Stimulated activated CD8-positive, alpha-beta memory T cell treated with anti-CD3 and anti-CD28 coated beads, Interleukin-12 subunit alpha, Interleukin-12 subunit beta, amount 100 ng/mL, for 24 hours (primary cell): ENCODE data around the gene GK.
"Not testable (repeated sequence)": the region's sequence is repeated elsewhere in the genome, so short reads cannot be mapped to it uniquely, and the experiment has no call there.

ENCODE experiments used
- DNase-seq: peaks from one replicate; pipeline ENCODE4 v3.0.0-alpha.2; 2020; ENCODE audit errors: extremely low read depth

The GK gene

GRCh38 chrX:30654386-30654785, 1.2 kb downstream of the GK start:
- DNase-seq, result not testable (repeated sequence)

GRCh38 chrX:30654989-30655607, 1.9 kb downstream of the GK start:
- no peak for DNase-seq

GRCh38 chrX:30655991-30656390, 2.8 kb downstream of the GK start:
- DNase-seq, result no peak

DNA sequence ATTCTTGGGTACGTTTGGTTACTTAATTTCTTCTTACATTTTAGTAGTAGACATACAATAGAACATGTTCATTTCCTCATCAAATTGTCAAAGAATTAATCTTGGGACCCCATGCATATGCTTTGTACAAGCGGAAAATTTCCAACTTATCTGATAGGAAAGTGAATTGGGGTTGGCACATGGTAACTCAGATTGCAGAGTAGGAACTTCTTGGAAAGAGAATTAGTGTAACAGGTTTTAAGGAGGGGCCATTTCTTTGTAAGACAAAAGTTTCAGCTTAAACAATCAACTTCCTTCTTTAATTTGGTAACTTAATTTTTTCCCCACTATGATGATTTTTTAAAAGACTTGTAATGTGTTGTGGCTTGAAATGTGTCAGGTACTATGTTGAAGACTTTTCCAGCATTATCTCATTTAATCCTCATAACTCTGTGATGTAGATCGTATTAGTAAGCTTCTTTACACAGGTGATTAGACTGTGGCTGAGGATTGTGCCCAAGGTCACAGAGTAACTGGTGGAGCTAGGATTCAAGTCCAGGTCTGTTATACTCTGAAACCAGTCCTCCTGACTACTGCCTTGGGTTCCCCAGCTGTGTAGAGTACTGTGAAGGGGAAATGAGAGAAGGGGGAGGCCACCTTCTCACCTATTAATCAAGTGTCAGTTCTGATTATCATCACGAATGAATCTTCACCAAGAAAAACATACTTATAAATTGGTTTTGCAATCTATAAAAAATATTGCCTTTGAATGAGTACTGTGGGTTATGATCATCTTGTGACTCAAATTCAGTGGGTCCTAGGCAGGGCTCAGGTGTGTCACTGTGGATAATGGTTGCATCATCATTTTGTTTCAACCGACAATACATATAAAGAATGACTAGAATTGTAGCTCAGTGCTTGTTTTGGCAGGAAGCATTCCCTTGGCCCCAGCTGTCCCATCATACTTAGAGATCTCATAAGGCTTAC, 4.3 kb downstream of the GK start:
- DNase-seq, result no peak

GRCh38 chrX:30659421-30659820, 6.2 kb downstream of the GK start:
- no peak for DNase-seq

DNA sequence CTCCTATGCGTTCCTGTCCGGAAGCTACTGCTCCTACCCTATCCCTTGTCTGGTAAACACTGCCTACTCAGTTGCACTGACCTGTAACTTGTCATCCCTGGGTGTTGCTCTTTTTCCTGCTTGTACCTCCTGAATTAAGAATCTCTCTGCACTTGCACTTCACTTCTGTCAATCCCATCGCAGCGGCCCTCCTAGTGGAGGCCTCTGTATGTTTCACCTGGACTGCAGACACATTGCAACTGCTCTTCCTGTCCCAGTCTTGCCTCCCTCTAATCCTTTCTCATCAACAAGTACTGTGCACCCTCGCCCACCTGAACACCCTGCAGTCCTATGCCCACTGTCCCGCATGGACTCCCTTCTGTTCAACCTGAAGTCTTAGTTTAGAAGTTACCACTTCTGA, 8.0 kb downstream of the GK start:
- DNase-seq, result no peak

- DNase-seq, result no peak
These were observed 10.1 kb downstream of the GK start for GRCh38 chrX:30663322-30663721.

GRCh38 chrX:30665471-30665870, 12.2 kb downstream of the GK start:
- no peak for DNase-seq

GRCh38 chrX:30666094-30666493, 12.9 kb downstream of the GK start:
- DNase-seq, result no peak

DNA sequence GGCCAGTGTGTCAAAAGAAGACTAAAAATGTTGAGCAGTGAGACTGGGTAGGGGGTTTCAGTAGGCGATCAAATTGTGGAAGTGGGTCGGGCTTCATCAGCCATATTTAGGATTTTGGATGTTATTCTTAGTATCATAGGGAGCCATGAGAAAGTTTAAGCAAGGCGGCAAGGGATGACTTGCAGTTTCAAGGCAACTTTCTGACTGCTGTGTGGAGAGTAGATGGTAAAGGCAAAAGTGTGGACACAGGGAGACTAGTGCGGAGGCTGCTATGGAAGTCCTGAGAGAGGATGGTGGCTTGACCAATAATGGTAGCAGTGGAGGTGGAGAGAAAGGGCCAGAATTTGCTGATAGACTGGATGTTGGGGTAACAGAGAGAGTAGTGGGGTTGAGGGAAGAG, 15.4 kb downstream of the GK start:
- no peak for DNase-seq

DNA sequence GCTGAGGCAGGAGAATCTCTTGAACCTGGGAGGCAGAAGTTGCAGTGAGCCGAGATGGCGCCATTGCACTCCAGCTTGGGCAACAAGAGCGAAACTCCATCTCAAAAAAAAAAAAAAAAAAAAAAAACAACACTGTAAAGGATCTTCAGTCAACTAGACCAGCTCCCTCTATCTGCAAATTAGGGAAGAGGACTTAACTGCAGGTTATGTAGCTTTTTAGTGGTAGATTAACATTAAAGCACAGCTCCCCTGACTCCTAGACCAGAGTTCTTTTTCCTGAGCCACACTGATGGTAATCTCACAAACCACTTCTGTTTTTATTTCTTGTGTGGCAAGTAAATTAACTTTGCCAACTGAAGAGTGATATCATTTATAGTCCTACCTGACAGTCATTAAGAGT, 18.0 kb downstream of the GK start:
- not testable (repeated sequence) for DNase-seq

GRCh38 chrX:30673127-30673796, 20.0 kb downstream of the GK start:
- no peak for DNase-seq

- DNase-seq, result no peak
These were observed 20.8 kb downstream of the GK start for GRCh38 chrX:30673884-30674598.

DNA sequence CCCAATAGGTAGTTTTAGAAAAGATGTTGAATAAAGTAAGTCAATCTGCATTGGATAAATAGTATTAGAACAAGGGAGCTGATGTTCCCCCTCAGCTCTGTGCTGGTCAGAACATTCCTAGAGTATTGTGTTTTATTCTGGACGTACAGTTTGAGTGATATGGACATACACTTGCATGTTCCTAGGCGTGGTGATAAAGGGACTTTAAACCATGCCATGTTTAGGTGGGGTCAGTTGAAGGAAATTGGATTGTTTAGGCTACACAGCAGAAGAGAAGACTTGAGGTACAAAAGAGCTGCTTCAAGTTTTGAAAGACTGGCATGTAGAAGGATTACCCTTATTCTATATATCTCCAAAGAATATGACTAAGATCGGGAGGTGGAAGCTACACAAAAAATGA, 21.6 kb downstream of the GK start:
- DNase-seq, result no peak

DNA sequence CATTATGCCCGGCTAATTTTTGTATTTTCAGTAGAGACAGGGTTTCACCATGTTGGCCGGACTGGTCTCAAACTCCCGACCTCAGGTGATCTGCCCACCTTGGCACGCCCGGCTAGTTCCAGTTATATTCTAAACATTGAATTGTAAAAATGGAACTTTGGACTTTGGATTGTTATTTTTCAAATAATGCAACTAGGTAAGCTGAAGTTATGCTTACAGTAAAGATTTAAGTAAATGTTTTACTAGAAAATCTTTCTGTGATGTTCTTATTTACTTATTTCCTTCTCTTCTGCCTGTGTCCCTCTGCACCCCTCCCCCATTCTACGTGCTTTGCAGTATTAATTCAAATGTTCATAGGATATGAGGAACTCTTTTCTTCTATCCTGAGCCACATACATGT, 26.1 kb downstream of the GK start:
- no peak for DNase-seq

DNA sequence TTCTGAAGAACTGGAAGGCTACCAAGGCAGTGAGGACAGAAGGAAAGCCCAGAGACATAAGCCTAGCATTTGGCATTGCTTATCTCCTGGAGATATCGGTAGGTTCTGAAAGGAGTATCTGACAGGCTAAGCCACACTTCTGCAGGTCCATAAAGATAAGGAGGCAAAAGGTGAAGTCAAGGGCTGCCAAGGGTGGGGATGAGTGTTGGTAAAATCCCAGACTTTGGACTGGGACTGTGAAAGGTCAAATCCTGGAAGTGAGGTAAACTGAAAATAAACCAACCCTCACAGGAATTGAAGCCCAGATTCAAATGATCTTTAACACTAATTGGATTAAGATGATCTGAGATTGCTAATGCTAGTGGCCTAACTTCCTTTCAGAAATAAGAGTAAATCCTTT, 27.4 kb downstream of the GK start:
- no peak for DNase-seq

DNA sequence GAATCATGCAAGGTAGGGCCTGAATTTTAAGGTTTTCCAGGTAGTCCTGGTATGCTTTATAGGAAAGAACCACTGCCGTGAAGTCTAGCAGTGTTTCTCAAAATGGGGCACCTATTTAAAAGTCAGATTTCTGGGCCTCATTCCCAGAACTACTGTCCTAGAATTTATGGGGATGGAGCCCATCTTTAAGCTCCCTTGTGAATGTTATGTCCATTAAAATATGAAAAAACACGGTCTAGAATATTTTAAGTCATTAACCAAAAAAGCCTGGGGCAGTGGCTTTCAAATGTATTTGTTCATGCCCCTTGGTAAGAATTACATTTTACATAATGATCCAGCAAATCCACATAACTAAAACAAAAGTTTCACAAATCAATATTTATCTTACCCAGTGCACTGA, 35.4 kb downstream of the GK start:
- DNase-seq, result no peak

- no peak for DNase-seq
These were observed 35.9 kb downstream of the GK start for GRCh38 chrX:30689116-30689515.

DNA sequence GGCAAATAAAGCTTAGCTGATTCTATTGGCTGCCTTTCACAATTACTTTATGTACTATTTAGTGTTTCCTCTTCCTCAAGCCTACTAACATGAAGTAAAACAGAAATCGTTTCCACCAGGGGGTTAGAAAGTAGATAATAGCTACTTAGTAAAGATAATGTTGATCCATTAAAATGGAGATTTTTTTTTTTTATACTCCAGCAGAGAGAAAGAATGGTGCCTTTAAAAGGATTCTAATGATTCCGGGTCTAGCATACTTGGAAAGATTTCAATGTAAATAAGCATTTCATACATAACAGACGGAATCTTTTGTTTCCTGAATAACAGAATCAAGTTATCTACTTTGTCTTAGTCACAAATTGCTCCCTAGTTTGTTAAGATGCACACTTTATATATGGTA, 37.1 kb downstream of the GK start:
- DNase-seq, result no peak

DNA sequence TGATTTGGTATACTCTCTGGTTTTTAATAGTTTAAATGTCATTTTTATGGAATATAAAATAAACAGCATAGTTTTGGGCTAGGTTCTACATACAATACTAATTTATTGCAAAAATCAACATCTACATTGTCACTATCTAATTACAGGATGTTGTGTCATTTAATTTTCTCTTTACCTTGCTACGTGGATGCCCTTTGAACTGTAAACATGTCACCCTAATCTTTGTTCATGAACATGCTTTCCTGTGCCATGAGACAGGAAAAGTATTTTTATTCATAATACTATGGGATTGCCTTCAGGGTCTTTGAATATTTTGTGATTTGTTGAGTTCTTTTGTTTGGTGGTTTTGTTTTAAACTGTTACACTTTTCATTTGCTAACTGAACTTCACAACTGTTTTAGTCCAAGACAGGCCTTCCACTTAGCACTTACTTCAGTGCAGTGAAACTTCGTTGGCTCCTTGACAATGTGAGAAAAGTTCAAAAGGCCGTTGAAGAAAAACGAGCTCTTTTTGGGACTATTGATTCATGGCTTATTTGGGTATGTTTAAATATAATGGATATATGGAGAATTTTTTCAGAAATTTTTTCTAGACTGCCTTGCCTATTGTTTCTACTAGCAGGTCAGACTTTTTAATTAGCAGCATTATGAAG, 40.9 kb downstream of the GK start:
- no peak for DNase-seq

DNA sequence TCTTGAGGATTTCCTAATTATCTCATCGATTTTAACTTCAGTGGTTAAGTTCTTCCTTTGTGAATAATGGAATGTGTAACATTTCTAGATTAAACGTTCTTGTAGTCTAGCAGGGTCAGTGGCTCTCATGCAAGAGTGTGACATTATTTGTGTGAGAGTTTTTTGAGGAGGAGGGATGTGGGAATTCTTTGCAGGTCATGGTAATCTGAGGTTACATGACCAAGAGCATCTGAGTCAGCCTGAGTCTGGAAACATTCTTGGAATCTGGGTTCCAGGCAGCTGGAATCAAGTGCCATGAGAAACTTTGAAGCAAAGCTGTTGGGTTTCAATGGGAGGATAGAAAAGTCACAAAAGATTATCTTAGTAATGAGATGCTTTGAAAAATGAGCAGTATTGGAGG, 49.5 kb downstream of the GK start:
- DNase-seq, result no peak
